NCI-H82 (cell line): ENCODE measurements around the gene CSTPP1.
"Not testable (repeated sequence)": the region's sequence is repeated elsewhere in the genome, so short reads cannot be mapped to it uniquely, and the experiment has no call there.

ENCODE experiments used
- DNase-seq: peaks from one replicate; lab custom pipeline; 2025; lab: John Stamatoyannopoulos, UW

The CSTPP1 gene

DNA sequence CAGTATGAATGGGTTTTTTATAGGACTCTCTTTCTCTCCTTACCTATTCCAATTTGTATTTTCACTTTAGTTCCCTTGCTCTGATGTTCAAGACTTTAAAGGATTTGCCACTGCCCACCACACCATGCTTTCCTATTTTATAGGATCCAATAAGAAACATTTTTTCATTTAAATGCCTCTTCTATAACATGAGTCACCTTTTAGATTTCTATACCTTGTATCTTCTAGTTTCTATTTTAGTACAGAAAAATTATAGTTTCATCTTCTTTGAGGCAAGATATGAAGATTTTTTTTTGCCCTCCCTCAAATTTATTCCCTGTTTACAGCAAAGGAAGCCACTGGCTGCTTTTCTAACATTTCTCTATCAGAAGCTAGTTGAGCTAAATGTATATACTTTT lies 163.4 kb downstream of the CSTPP1 start:
- DNase-seq: no peak

- DNase-seq: peak; percentile 47
Measured at GRCh38 chr11:47101406-47101805, 164.8 kb downstream of the CSTPP1 start.

DNA sequence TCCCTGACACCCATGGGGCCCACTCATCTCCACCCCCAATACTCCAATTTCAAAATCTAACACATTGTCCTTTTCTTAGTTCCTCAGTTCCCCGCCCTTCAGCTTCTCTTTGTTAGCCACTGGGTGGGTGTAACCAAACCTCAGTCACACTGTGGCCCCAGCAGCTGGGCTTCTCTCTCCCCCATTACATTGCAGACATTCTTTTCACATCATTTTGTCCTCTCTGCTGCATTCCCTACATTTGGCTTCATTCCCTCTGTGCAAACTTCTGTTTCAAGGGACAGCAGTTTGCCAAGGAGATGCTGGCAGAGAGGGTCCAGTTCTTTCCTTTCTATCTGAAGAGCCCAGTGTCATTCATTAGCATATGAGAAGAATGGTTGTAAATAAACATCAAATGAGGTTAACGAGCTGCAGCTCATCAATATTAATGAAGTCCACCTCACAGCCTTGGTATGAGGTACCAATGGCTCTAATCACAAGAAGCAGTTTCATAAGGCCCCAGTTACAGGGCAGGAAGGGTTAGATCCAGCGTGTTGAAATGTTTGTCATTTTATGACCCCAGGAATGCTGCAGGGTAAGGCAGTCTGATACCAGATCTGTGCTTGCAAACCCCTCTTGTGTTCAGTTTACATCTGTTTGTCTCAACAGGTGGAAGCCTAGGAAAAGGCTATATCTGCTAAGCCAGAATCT lies 167.8 kb downstream of the CSTPP1 start:
- DNase-seq: no peak

DNA sequence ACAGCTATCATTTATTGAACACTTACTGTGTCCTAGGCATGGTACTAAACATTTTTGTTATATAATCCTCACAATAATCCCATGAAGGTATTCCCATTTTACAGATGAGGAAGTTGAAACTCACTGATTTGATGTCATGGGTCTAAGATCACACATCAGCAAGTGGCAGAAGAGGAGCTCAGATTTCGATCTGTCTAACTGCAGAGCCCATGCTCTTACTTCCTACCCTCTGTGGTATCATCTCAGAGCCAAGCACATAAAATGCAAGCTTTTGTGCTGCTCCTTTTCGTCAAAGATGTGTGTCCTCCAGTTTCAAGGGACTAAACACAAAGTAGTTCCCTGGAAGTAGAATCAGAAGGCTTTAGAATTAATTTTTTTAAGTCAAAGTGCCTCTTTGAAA lies 169.0 kb downstream of the CSTPP1 start:
- no peak for DNase-seq

DNA sequence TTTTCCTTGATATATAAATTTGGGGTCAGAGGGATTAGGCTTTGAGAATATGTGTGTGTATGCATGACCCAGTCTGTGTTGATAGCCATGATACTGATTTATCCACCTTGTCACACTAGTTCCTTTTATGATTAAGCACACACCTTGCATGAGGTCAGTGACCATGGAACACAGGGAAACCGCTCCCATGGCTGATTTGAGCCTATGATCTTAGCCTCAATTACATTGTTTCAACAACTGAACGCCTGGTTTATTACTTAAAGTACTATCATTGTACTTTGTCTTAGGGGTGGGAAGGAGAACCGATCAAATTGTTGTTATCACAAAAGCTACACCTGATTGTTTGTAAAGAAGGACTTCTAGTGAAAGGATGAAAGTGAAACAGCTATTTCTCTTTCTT lies 169.4 kb downstream of the CSTPP1 start:
- no peak for DNase-seq

DNA sequence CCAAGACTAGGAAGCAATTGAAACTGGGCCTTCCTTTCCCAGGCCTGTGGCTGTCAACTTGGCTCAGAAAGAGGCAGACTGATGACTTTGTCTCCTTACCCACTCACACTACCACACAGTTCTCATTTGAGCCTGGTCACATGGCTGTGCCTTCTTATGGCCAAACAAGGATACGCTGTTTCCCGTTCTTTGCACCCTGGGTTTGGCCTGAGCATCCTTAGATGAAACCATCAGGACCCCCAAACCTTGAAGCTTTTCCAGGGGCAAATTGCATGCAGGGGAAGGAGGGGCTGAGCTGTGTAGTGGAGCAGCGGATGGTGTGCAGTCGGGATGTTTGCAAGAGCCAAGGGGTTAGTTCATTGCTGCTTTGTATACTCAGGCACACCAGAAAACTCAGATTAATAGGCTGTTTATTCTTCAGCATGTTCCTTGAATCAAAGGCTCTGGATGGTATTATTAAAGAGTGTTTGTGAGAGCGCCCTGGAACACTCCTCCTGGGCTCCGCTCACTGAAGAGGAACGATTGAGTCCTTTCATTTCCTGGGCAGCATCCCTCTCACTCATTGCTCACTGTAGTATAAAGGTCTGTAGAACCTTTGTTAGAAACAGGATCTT lies 170.3 kb downstream of the CSTPP1 start:
- no peak for DNase-seq

- DNase-seq: no peak
Measured at GRCh38 chr11:47107744-47108143, 171.2 kb downstream of the CSTPP1 start.

DNA sequence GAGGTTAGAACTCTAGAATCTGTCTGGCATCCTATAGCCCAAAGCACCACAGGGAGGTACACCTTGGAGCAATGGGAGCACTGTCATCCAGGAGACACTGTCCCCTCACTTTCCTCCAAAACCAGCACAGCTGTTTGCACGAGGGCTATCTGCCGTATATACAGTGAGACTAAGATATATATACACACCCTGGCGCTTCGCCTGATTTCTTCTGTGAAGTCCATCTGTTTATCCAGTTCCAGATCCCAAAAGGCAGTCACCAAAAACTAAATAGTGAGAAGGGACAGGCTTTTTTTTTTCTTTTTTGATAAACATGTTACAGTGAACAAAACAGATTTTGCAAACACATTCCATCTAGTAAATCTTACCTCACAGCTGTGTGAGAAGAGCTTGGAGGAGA lies 171.7 kb downstream of the CSTPP1 start:
- DNase-seq: no peak

GRCh38 chr11:47109051-47109726 lies 172.6 kb downstream of the CSTPP1 start:
- DNase-seq: no peak

GRCh38 chr11:47109727-47110246 lies 173.2 kb downstream of the CSTPP1 start:
- DNase-seq: no peak

- no peak for DNase-seq
Measured at GRCh38 chr11:47111318-47111804, 174.8 kb downstream of the CSTPP1 start.

DNA sequence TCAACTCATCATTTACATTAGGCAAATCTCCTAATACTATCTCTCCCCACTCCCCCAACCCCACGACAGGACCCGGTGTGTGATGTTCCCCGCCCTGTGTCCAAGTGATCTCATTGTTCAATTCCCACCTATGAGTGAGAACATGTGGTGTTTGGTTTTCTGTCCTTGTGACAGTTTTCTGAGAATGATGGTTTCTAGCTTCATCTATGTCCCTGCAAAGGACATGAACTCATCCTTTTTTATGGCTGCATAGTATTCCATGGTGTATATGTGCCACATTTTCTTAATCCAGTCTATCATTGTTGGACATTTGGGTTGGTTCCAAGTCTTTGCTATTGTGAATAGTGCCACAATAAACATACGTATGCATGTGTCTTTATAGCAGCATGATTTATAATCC lies 176.4 kb downstream of the CSTPP1 start:
- DNase-seq: not testable (repeated sequence)

DNA sequence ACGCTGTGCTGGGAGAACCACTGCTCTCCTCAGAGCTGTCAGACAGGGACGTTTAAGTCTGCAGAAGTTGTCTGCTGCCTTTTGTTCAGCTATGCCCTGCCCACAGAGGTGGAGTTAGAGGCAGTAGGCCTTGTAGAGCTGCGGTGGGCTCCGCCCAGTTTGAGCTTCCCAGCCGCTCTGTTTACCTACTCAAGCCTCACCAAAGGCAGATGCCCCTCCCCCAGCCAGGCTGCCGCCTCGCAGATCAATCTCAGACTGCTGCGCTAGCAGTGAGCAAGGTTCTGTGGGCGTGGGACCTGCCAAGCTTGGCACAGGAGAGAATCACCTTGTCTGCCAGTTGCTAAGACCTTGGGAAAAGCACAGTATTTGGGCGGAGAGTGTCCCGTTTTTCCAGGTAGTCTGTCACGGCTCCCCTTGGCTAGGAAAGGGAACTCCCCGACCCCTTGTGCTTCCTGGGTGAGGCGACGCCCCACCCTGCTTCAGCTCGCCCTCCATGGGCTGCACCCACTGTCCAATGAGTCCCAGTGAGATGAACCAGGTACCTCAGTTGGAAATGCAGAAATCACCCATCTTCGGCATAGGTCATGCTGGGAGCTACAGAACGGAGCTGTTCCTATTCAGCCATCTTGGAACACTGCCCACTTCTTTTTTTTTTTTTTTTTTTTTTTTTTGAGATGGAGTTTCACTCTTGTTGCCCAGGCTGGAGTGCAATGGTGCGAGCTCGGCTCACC lies 182.6 kb downstream of the CSTPP1 start:
- peak; percentile 69 for DNase-seq

DNA sequence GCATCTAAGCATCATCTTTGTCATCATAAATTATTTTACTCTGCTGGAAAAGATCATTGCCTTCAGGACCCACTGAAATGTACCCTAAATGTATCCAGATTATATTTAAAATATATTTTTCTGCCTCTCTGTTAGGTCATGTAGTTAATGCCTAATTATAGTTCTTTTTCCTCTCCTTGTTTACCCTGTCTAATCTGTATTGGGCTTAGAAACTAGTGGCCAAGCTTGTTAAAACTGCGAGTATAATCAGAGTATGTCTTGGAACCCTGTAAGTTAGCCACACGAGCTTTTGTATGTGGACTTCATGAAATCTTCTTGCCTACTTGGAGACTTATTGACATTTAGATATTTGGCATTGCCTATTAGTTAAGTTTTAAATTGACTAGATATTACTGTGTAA lies 184.5 kb downstream of the CSTPP1 start:
- DNase-seq: no peak

- no peak for DNase-seq
Measured at GRCh38 chr11:47121731-47122130, 185.2 kb downstream of the CSTPP1 start.

- no peak for DNase-seq
Measured at GRCh38 chr11:47123094-47123493, 186.5 kb downstream of the CSTPP1 start.

GRCh38 chr11:47124675-47125074 lies 188.1 kb downstream of the CSTPP1 start:
- no peak for DNase-seq

GRCh38 chr11:47125083-47125482 lies 188.5 kb downstream of the CSTPP1 start:
- DNase-seq: no peak

DNA sequence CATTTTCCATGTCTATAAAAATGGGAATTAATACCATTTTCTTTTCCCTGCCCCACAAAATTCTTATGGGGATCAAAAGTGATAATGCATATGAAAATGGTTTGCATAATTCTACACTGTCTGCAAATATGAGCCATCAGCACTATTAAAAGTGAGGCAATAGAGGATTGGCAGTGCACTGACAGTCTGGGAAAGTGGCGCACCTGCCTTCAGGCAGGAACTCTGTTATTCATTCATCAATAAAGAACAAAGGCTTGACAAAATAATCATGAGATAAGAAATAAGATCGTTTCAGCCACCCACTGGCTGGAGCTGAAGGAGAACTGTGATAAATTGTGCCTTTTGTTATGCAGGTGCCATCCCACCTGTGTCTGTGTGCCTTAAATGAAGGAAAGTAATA lies 190.7 kb downstream of the CSTPP1 start:
- no peak for DNase-seq

GRCh38 chr11:47130543-47130942 lies 194.0 kb downstream of the CSTPP1 start:
- DNase-seq: no peak

DNA sequence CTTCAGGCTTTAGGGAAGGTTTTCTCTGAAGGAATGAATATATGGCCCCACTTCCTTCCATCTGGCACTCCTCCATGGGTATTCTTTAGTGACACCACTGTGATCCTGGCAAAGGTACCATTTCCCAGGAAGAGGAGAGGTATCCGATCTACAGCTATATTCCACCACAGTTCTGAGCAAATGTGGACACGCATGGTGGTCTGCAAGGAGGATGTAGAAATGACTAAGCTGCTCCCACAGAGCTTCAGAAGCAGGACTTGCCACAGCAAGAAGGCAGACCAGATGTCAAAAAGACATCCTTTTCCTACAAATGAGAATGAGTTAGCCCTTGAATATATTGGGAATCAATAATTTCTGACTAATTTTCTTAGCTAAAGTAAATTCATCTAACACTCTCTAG lies 194.6 kb downstream of the CSTPP1 start:
- DNase-seq: no peak

GRCh38 chr11:47132490-47132889 lies 195.9 kb downstream of the CSTPP1 start:
- no peak for DNase-seq
